GM18951 (cell line): ENCODE measurements around the gene PPP5C.
"Not testable (repeated sequence)": the region's sequence is repeated elsewhere in the genome, so short reads cannot be mapped to it uniquely, and the experiment has no call there.

Experiments
- POLR2A ChIP-seq: IDR thresholded peaks from 4 replicates; pipeline ENCODE4 v1.6.1; 2011; ENCODE audit warnings: mild to moderate bottlenecking; ENCODE audit not compliant: insufficient read length, insufficient read depth; ENCODE audit errors: extremely low read depth
- in situ Hi-C: fragments of 300-500 bp; cut with MboI; formaldehyde crosslinking; loops from one replicate; pipeline ENCODE4 v1.12.0; 2022; ENCODE audit warnings: low sequenced_read_pairs, mixed read lengths, inconsistent platforms; ENCODE audit not compliant: unreplicated experiment

The PPP5C gene

GRCh38 chr19:46390121-46390858 is 43.4 kb downstream of the PPP5C start:
- in situ Hi-C loops: no loop called here
- TF ChIP-seq POLR2A: no peak

- in situ Hi-C loops: no loop called here
Measured at GRCh38 chr19:46390866-46391265, 44.0 kb downstream of the PPP5C start.

GRCh38 chr19:46391296-46392251 is 44.7 kb downstream of the PPP5C start:
- TF ChIP-seq POLR2A: no peak
- in situ Hi-C loops: no loop called here

More at GRCh38 chr19:46390866-46391265, 44.0 kb downstream of the PPP5C start:
- no peak for TF ChIP-seq POLR2A

- in situ Hi-C loops: no loop called here
- no peak for TF ChIP-seq POLR2A
Measured at GRCh38 chr19:46392252-46392801, 45.4 kb downstream of the PPP5C start.

- in situ Hi-C loops: no loop called here
- no peak for TF ChIP-seq POLR2A
Measured at GRCh38 chr19:46392837-46393236, 46.0 kb downstream of the PPP5C start.

GRCh38 chr19:46393456-46394401 is 46.8 kb downstream of the PPP5C start:
- no peak for TF ChIP-seq POLR2A
- in situ Hi-C loops: no loop called here

- no peak for TF ChIP-seq POLR2A
- in situ Hi-C loops: no loop called here
Measured at GRCh38 chr19:46394402-46394797, 47.5 kb downstream of the PPP5C start.

- in situ Hi-C loops: not testable (repeated sequence)
Measured at GRCh38 chr19:46397801-46398479, 51.1 kb downstream of the PPP5C start.

- TF ChIP-seq POLR2A: no peak
- in situ Hi-C loops: no loop called here
Measured at GRCh38 chr19:46402725-46403124, 55.8 kb downstream of the PPP5C start.

GRCh38 chr19:46404055-46404752 is 57.3 kb downstream of the PPP5C start:
- in situ Hi-C loops: no loop called here
- TF ChIP-seq POLR2A: no peak

GRCh38 chr19:46404753-46405468 is 58.0 kb downstream of the PPP5C start:
- no peak for TF ChIP-seq POLR2A
- in situ Hi-C loops: loop anchor here (5.0 kb wide), 1 partner anchor 82 kb away; no protein-coding TSS in a partner anchor
